CD4-positive, CD25-positive, alpha-beta regulatory T cell (primary cell): ENCODE measurements around the gene ERCC1. TPM values are rescaled to one million over a fixed set of nuclear protein-coding genes. Genes with fewer than 3 reads are reported as not detected.
"Not testable (repeated sequence)": the region's sequence is repeated elsewhere in the genome, so short reads cannot be mapped to it uniquely, and the experiment has no call there.

Source experiments
- ATAC-seq, 2 donors: fragments of 150-1000 bp; cut with Tn5 transposase; one replicate each; pipeline ENCODE4 v1.10.0; 2021; ENCODE audit warnings: low read depth in 2 of 2, moderate number of reproducible peaks in 2 of 2, moderate library complexity in 1 of 2
- DNase-seq, 3 donors: peaks; one replicate each; pipeline versions ENCODE4 v3.0.0 to v3.0.0-alpha.2; 2012 to 2022; ENCODE audit warnings: mixed read lengths in 1 of 3
- H3K27ac ChIP-seq: one replicate; pipeline ENCODE4 v1.7.0; 2013; ENCODE audit warnings: mild to moderate bottlenecking, low read length; ENCODE audit not compliant: insufficient read depth, poor library complexity, severe bottlenecking
- H3K27me3 ChIP-seq: one replicate; pipeline ENCODE4 v1.7.0; 2013; ENCODE audit warnings: low read length; ENCODE audit not compliant: control insufficient read depth, insufficient read depth
- H3K36me3 ChIP-seq: one replicate; pipeline ENCODE4 v1.7.0; 2013; ENCODE audit warnings: mild to moderate bottlenecking, low read length, moderate library complexity; ENCODE audit not compliant: control insufficient read depth, insufficient read depth
- H3K4me1 ChIP-seq: 2 replicates; pipeline ENCODE4 v1.7.0; 2013; ENCODE audit warnings: mild to moderate bottlenecking, low read length; ENCODE audit not compliant: insufficient read depth, control insufficient read depth, poor library complexity, severe bottlenecking
- H3K4me3 ChIP-seq: one replicate; pipeline ENCODE4 v1.7.0; 2013; ENCODE audit warnings: low read depth, mild to moderate bottlenecking, low read length, moderate library complexity
- H3K9me3 ChIP-seq, 2 experiments: 1 replicate in 1 of 2; 2 replicates in 1 of 2; pipeline ENCODE4 v1.7.0; 2013; ENCODE audit warnings: low read length in 2 of 2, mild to moderate bottlenecking in 1 of 2, moderate library complexity in 1 of 2; ENCODE audit not compliant: control insufficient read depth in 2 of 2
- H3K27ac Mint-ChIP-seq, 3 donors: one replicate each; pipeline ENCODE4 v1.8.0; 2020 to 2022; ENCODE audit warnings: mild to moderate bottlenecking in 3 of 3, mixed read lengths in 3 of 3, moderate library complexity in 2 of 3
- H3K27me3 Mint-ChIP-seq: one replicate; pipeline ENCODE4 v1.8.0; 2022; ENCODE audit warnings: mild to moderate bottlenecking, mixed read lengths
- H3K36me3 Mint-ChIP-seq: one replicate; pipeline ENCODE4 v1.8.0; 2020; ENCODE audit warnings: mixed read lengths
- H3K4me1 Mint-ChIP-seq, 4 donors: one replicate each; pipeline ENCODE4 v1.8.0; 2020 to 2022; ENCODE audit warnings: mixed read lengths in 4 of 4, mild to moderate bottlenecking in 1 of 4
- H3K4me3 Mint-ChIP-seq, 4 donors: one replicate each; pipeline ENCODE4 v1.8.0; 2020 to 2022; ENCODE audit warnings: mild to moderate bottlenecking in 4 of 4, mixed read lengths in 4 of 4, moderate library complexity in 3 of 4
- H3K9me3 Mint-ChIP-seq, 7 donors: one replicate each; pipeline ENCODE4 v1.8.0; 2020 to 2022; ENCODE audit warnings: mixed read lengths in 7 of 7, mild to moderate bottlenecking in 3 of 7, moderate library complexity in 2 of 7
- polyA plus RNA-seq, 4 donors: library from polyadenylated mRNA; unstranded; fragments of 300-500 nt; fragmentation: Illumina TruSeq; gene quantifications; one replicate each; pipeline ENCODE4 v1.2.3, GENCODE V29; 2021
- total RNA-seq: library from RNA; stranded (reverse); gene quantifications from one replicate; pipeline ENCODE4 v1.2.3, GENCODE V29; 2022

ERCC1 gene
- total and polyA plus RNA-seq, 5 donors from 2014 or later, result 25.9 to 30.5 (median 26.7) TPM

GRCh38 chr19:45440873-45441654, 17.3 kb upstream of the ERCC1 start:
- Histone ChIP-seq H3K4me1 (peaks cover 40% of the 10 kb centered on the region), H3K27ac (peak overlapping the region; percentile 85), H3K27me3 (no peaks in the 10 kb centered on the region), H3K36me3 (no peaks in the 10 kb centered on the region), H3K9me3 (no peaks in the 10 kb centered on the region), H3K4me3 (no peak overlapping the region)
- no peak for DNase-seq
- no peaks in the 10 kb centered on the region for H3K27me3 Mint-ChIP-seq
- no peak for ATAC-seq
- H3K4me3 Mint-ChIP-seq, result peak overlapping the region; percentile 70 to 90 (median 76)
- no peaks in the 10 kb centered on the region for H3K36me3 Mint-ChIP-seq
- H3K4me1 Mint-ChIP-seq, result peaks cover 4 to 46% (median 29%) of the 10 kb centered on the region in 4 donors
- peaks cover 0 to 2% (median 0%) of the 10 kb centered on the region in 7 donors for H3K9me3 Mint-ChIP-seq
- peak overlapping the region; percentile 74 to 93 (median 90) for H3K27ac Mint-ChIP-seq

GRCh38 chr19:45440259-45440638, 16.5 kb upstream of the ERCC1 start:
- Histone ChIP-seq H3K9me3 (no peaks in the 10 kb centered on the region), H3K27ac (peak overlapping the region; percentile 85), H3K4me3 (no peak overlapping the region), H3K36me3 (no peaks in the 10 kb centered on the region), H3K27me3 (no peaks in the 10 kb centered on the region), H3K4me1 (peaks cover 40% of the 10 kb centered on the region)
- Mint-ChIP-seq H3K36me3 (no peaks in the 10 kb centered on the region), H3K9me3 (peaks cover 0 to 2% (median 0%) of the 10 kb centered on the region in 7 donors), H3K27me3 (no peaks in the 10 kb centered on the region), H3K4me3 (peak overlapping the region; percentile 74 to 90 (median 84)), H3K4me1 (peaks cover 4 to 40% (median 23%) of the 10 kb centered on the region in 4 donors), H3K27ac (peak overlapping the region; percentile 74 to 93 (median 90))
- no peak for ATAC-seq
- no peak for DNase-seq

- Histone ChIP-seq H3K9me3 (no peaks in the 10 kb centered on the region), H3K4me1 (peaks cover 38% of the 10 kb centered on the region), H3K27me3 (no peaks in the 10 kb centered on the region), H3K36me3 (no peaks in the 10 kb centered on the region), H3K27ac (peak overlapping the region; percentile 85), H3K4me3 (no peak overlapping the region)
- Mint-ChIP-seq H3K36me3 (no peaks in the 10 kb centered on the region), H3K9me3 (peaks cover 0 to 2% (median 0%) of the 10 kb centered on the region in 7 donors), H3K4me1 (peaks cover 2 to 35% (median 19%) of the 10 kb centered on the region in 4 donors), H3K4me3 (peak overlapping the region; percentile 74 to 90 (median 84)), H3K27me3 (no peaks in the 10 kb centered on the region), H3K27ac (peak overlapping the region in 2 of 3 donors; percentile 74 to 90)
- peak; percentile 75 for ATAC-seq
- DNase-seq, result peak; percentile 78 to 90 (median 81)
These were observed 16.0 kb upstream of the ERCC1 start for GRCh38 chr19:45439569-45440258.

GRCh38 chr19:45439190-45439568, 15.5 kb upstream of the ERCC1 start:
- Histone ChIP-seq H3K36me3 (no peaks in the 10 kb centered on the region), H3K27me3 (no peaks in the 10 kb centered on the region), H3K27ac (peak overlapping the region; percentile 85), H3K4me1 (peaks cover 33% of the 10 kb centered on the region), H3K4me3 (peak overlapping the region; percentile 9), H3K9me3 (no peaks in the 10 kb centered on the region)
- no peak for ATAC-seq
- Mint-ChIP-seq H3K4me1 (peaks cover 0 to 31% (median 15%) of the 10 kb centered on the region in 4 donors), H3K4me3 (peak overlapping the region; percentile 32 to 90 (median 62)), H3K27me3 (no peaks in the 10 kb centered on the region), H3K9me3 (peaks cover 0 to 2% (median 0%) of the 10 kb centered on the region in 7 donors), H3K36me3 (no peaks in the 10 kb centered on the region), H3K27ac (no peak overlapping the region)
- DNase-seq, result no peak

GRCh38 chr19:45437328-45437727, 13.6 kb upstream of the ERCC1 start:
- peaks cover 15% of the 10 kb centered on the region for H3K4me1 ChIP-seq
- Mint-ChIP-seq H3K36me3 (no peaks in the 10 kb centered on the region), H3K4me3 (peak overlapping the region in 1 of 4 donors; percentile 67), H3K4me1 (peaks cover 0 to 15% (median 5%) of the 10 kb centered on the region in 4 donors), H3K27ac (peak overlapping the region in 1 of 3 donors; percentile 60), H3K9me3 (peaks cover 0 to under 1% (median 0%) of the 10 kb centered on the region in 7 donors), H3K27me3 (no peaks in the 10 kb centered on the region)
- H3K27me3 ChIP-seq, result no peaks in the 10 kb centered on the region
- H3K27ac ChIP-seq, result no peak overlapping the region
- no peaks in the 10 kb centered on the region for H3K36me3 ChIP-seq
- no peaks in the 10 kb centered on the region for H3K9me3 ChIP-seq
- no peak overlapping the region for H3K4me3 ChIP-seq
- ATAC-seq (no peak), DNase-seq (no peak)

GRCh38 chr19:45432543-45432942, 8.8 kb upstream of the ERCC1 start:
- not testable (repeated sequence) for H3K27me3 Mint-ChIP-seq, H3K4me3 ChIP-seq, DNase-seq, H3K9me3 ChIP-seq, H3K27me3 ChIP-seq, H3K36me3 Mint-ChIP-seq, H3K4me1 Mint-ChIP-seq, H3K9me3 Mint-ChIP-seq, H3K27ac Mint-ChIP-seq, H3K4me3 Mint-ChIP-seq, H3K27ac ChIP-seq, ATAC-seq, H3K36me3 ChIP-seq
- H3K4me1 ChIP-seq, result peaks cover 12% of the 10 kb centered on the region

- not testable (repeated sequence) for H3K4me3 Mint-ChIP-seq, H3K9me3 ChIP-seq, ATAC-seq, H3K27ac Mint-ChIP-seq, H3K27ac ChIP-seq, H3K27me3 ChIP-seq, H3K36me3 ChIP-seq, H3K4me3 ChIP-seq, H3K36me3 Mint-ChIP-seq, DNase-seq, H3K9me3 Mint-ChIP-seq
- peaks cover 12% of the 10 kb centered on the region for H3K4me1 ChIP-seq
- Mint-ChIP-seq H3K4me1 (peaks cover 0 to 10% (median 2%) of the 10 kb centered on the region in 4 donors), H3K27me3 (peaks cover 10% of the 10 kb centered on the region)
These were observed 7.3 kb upstream of the ERCC1 start for GRCh38 chr19:45431008-45431407.
